K562 (cell line): Measurements from ENCODE around the gene ZBTB46. TPM values are rescaled to one million over a fixed set of nuclear protein-coding genes. Genes with fewer than 3 reads are reported as not detected.
A peak's percentile ranks its signal among the peaks of the same experiment; 100 is the strongest.

Experiments used
- EZH2 ChIP-seq: IDR thresholded peaks from 2 replicates; pipeline ENCODE4 v1.6.1; 2012; ENCODE audit warnings: low read depth, mild to moderate bottlenecking, inconsistent platforms, low read length, borderline replicate concordance
- HCFC1 ChIP-seq: IDR thresholded peaks from 2 replicates; pipeline ENCODE4 v1.6.1; 2012; ENCODE audit warnings: low read depth, low read length, improper control_type of control experiment
- KLF16 ChIP-seq: IDR thresholded peaks from 2 replicates; pipeline ENCODE4 v1.6.1; 2016; ENCODE audit warnings: antibody characterized with exemption
- MEF2A ChIP-seq: IDR thresholded peaks from 2 replicates; pipeline ENCODE4 v1.6.1; 2011; ENCODE audit warnings: low read depth, mild to moderate bottlenecking, low read length, moderate library complexity; ENCODE audit not compliant: control insufficient read depth
- MLLT1 ChIP-seq, 2 experiments: fragments of 450-650 bp; IDR thresholded peaks; 2 replicates each; pipeline ENCODE4 v1.6.1; 2016
- MNT ChIP-seq, 2 experiments: fragments of 450-650 bp; conservative IDR thresholded peaks; 2 replicates each; pipeline ENCODE4 v1.6.1; 2017; ENCODE audit warnings: mild to moderate bottlenecking in 2 of 2, moderate library complexity in 2 of 2
- POLR2A ChIP-seq: fragments of 450-650 bp; conservative IDR thresholded peaks from 2 replicates; pipeline ENCODE4 v1.6.1; 2016
- POLR2G ChIP-seq: fragments of 200-400 bp; formaldehyde crosslinking; IDR thresholded peaks from 2 replicates; pipeline ENCODE4 v1.6.1; 2017; ENCODE audit warnings: low read depth, mild to moderate bottlenecking, antibody characterized with exemption, low read length, moderate library complexity
- RBFOX2 ChIP-seq: fragments of 200-400 bp; formaldehyde crosslinking; IDR thresholded peaks from 2 replicates; pipeline ENCODE4 v1.6.1; 2017; ENCODE audit warnings: low read depth, mild to moderate bottlenecking, low read length, moderate library complexity
- SAFB ChIP-seq: fragments of 200-400 bp; formaldehyde crosslinking; IDR thresholded peaks from 2 replicates; pipeline ENCODE4 v1.6.1; 2017; ENCODE audit warnings: low read depth, low read length, borderline replicate concordance
- SAFB2 ChIP-seq: fragments of 200-400 bp; formaldehyde crosslinking; IDR thresholded peaks from 2 replicates; pipeline ENCODE4 v1.6.1; 2018; ENCODE audit warnings: borderline replicate concordance, low read length, low read depth, moderate library complexity; ENCODE audit not compliant: severe bottlenecking
- ZHX1 ChIP-seq: fragments of 150-350 bp; conservative IDR thresholded peaks from 2 replicates; pipeline ENCODE4 v1.6.1; 2014; ENCODE audit warnings: low read length
- ZNF3 ChIP-seq: fragments of 250-450 bp; sonication (Bioruptor Pico); IDR thresholded peaks from 2 replicates; pipeline ENCODE4 v1.5.0; 2021; ENCODE audit warnings: mild to moderate bottlenecking, moderate library complexity
- ZNF316 ChIP-seq: fragments of 450-650 bp; IDR thresholded peaks from 2 replicates; pipeline ENCODE4 v1.6.1; 2016
- ZNF431 ChIP-seq: sonication (generic); formaldehyde crosslinking; IDR thresholded peaks from 2 replicates; pipeline ENCODE4 v1.8.0; 2022; ENCODE audit warnings: mild to moderate bottlenecking, missing genetic modification reagents
- ZNF518B ChIP-seq: fragments of 250-450 bp; sonication (Bioruptor Pico); IDR thresholded peaks from 2 replicates; pipeline ENCODE4 v1.5.0; 2021; ENCODE audit warnings: mild to moderate bottlenecking, moderate library complexity
- polyA plus RNA-seq, 8 experiments: library from polyadenylated mRNA; depleted of rRNA in 4 of 8; stranded (reverse) in 5 of 8; unstranded in 3 of 8; fragments of >200 nt; fragmentation: Nextera tagmentation in 2 of 8; fragmentation: Illumina TruSeq in 1 of 8; extraction: Ambion mirVana in 2 of 8; extraction: Trizol in 1 of 8; gene quantifications; 2 replicates each; pipeline versions ENCODE4 v1.2.1 to v1.2.3, GENCODE V29; 2011 to 2014; ENCODE audit warnings: inconsistent platforms in 1 of 8, missing spikeins in 1 of 8
- total RNA-seq, 7 experiments: library from RNA; depleted of rRNA in 6 of 7; stranded (reverse); fragments of >200 nt in 6 of 7; fragmentation: Illumina TruSeq in 2 of 7; extraction: Trizol in 2 of 7; gene quantifications; 2 replicates each; pipeline versions ENCODE4 v1.2.1 to v1.2.3, GENCODE V29; 2011 to 2021; ENCODE audit warnings: low replicate concordance in 1 of 7

ZBTB46 gene
- total and polyA plus RNA-seq, 9 of the 15 experiments (the other 6 are each of a cell fraction or from before 2014, with no cell fraction given), result 0.29 to 4.1 (median 1.1) TPM

GRCh38 chr20:63700199-63701050, 130.6 kb downstream of the ZBTB46 start (continued):
- no peak for TF ChIP-seq ZNF518B
- TF ChIP-seq HCFC1, result no peak
- peak; percentile 74 for TF ChIP-seq POLR2G
- TF ChIP-seq POLR2A, result peak; percentile 12; the same call in 1 of the 2 replicates
- no peak for TF ChIP-seq ZNF3
- 0 out of 4 replicates have a peak, but pooled peaks of 1 of the 2 experiments have one; percentile 36 for TF ChIP-seq MLLT1 (IDR thresholded peaks at IDR 0.05)
- TF ChIP-seq RBFOX2, result peak; percentile 45; the same call in 1 of the 2 replicates
- TF ChIP-seq MEF2A, result no peak
- TF ChIP-seq EZH2, result no peak
- no peak for TF ChIP-seq SAFB2
- no peak for TF ChIP-seq SAFB
- TF ChIP-seq KLF16, result no peak
- TF ChIP-seq ZNF431, result no peak
- TF ChIP-seq ZNF316, result no peak
- TF ChIP-seq ZHX1, result no peak
- TF ChIP-seq MNT (conservative IDR thresholded peaks at IDR 0.05), result no peak
